ENCODE measurements around the gene KRTAP4-6.
"Not testable (repeated sequence)": the region's sequence is repeated elsewhere in the genome, so short reads cannot be mapped to it uniquely, and the experiment has no call there.

The KRTAP4-6 gene

GRCh38 chr17:41140360-41141131, at the start of gene KRTAP4-6:
TSS of gene KRTAP4-6 (minus strand) at chr17:41140544. CDS start at chr17:41140487, 57 bp downstream.
- no peak for DNase-seq (ENCODE audit: low read depth in 2 of 2)

- not testable (repeated sequence) for DNase-seq (ENCODE audit: low read depth in 2 of 2)
These were observed 49.5 kb upstream of the KRTAP4-6 start, which contains the start of gene KRTAP9-1 for GRCh38 chr17:41189837-41190318. TSS of gene KRTAP9-1 (plus strand) at chr17:41189887. CDS start at chr17:41189887, 0 bp downstream.

- no peak for DNase-seq (ENCODE audit: low read depth in 2 of 2)
These were observed 46.5 kb upstream of the KRTAP4-6 start for GRCh38 chr17:41186872-41187271.

GRCh38 chr17:41185001-41185400, 44.7 kb upstream of the KRTAP4-6 start:
- DNase-seq (ENCODE audit: low read depth in 2 of 2) = no peak

- no peak for DNase-seq (ENCODE audit: low read depth in 2 of 2)
These were observed 44.2 kb upstream of the KRTAP4-6 start, which contains the start of gene KRTAP4-1 for GRCh38 chr17:41184480-41184961. TSS of gene KRTAP4-1 (minus strand) at chr17:41184911. CDS start at chr17:41184854, 57 bp downstream.

- no peak for DNase-seq (ENCODE audit: low read depth in 2 of 2)
These were observed 38.7 kb upstream of the KRTAP4-6 start for GRCh38 chr17:41178843-41179616.

- DNase-seq (ENCODE audit: low read depth in 2 of 2) = no peak
These were observed 38.0 kb upstream of the KRTAP4-6 start for GRCh38 chr17:41178341-41178740.

- DNase-seq (ENCODE audit: low read depth in 2 of 2) = no peak
These were observed 37.5 kb upstream of the KRTAP4-6 start, which contains the start of gene KRTAP4-2 for GRCh38 chr17:41177727-41178271. TSS of gene KRTAP4-2 (minus strand) at chr17:41178221. CDS start at chr17:41178164, 57 bp downstream.

- no peak for DNase-seq (ENCODE audit: low read depth in 2 of 2)
These were observed 36.5 kb upstream of the KRTAP4-6 start for GRCh38 chr17:41176744-41177387.

GRCh38 chr17:41171886-41172285, 31.5 kb upstream of the KRTAP4-6 start:
- no peak for DNase-seq (ENCODE audit: low read depth in 2 of 2)

- DNase-seq (ENCODE audit: low read depth in 2 of 2) = no peak
These were observed 27.8 kb upstream of the KRTAP4-6 start, which contains the start of gene KRTAP4-3 for GRCh38 chr17:41168121-41168520. TSS of gene KRTAP4-3 (minus strand) at chr17:41168221. CDS start at chr17:41168172, 49 bp downstream.

- no peak for DNase-seq (ENCODE audit: low read depth in 2 of 2)
These were observed 27.2 kb upstream of the KRTAP4-6 start for GRCh38 chr17:41167561-41167960.

GRCh38 chr17:41163828-41164227, 23.5 kb upstream of the KRTAP4-6 start:
- no peak for DNase-seq (ENCODE audit: low read depth in 2 of 2)

GRCh38 chr17:41160648-41161047, 20.3 kb upstream of the KRTAP4-6 start, which contains the start of gene KRTAP4-4:
TSS of gene KRTAP4-4 (minus strand) at chr17:41160748. CDS start at chr17:41160691, 57 bp downstream.
- no peak for DNase-seq (ENCODE audit: low read depth in 2 of 2)

GRCh38 chr17:41160190-41160589, 19.8 kb upstream of the KRTAP4-6 start:
- not testable (repeated sequence) for DNase-seq (ENCODE audit: low read depth in 2 of 2)

- DNase-seq (ENCODE audit: low read depth in 2 of 2) = no peak
These were observed 13.5 kb upstream of the KRTAP4-6 start for GRCh38 chr17:41153856-41154255.

- no peak for DNase-seq (ENCODE audit: low read depth in 2 of 2)
These were observed 11.2 kb upstream of the KRTAP4-6 start for GRCh38 chr17:41151525-41151924.

- DNase-seq (ENCODE audit: low read depth in 2 of 2) = no peak
These were observed 9.7 kb upstream of the KRTAP4-6 start for GRCh38 chr17:41150026-41150425.

GRCh38 chr17:41149652-41149985, 9.3 kb upstream of the KRTAP4-6 start, which contains the start of gene KRTAP4-5:
TSS of gene KRTAP4-5 (minus strand) at chr17:41149825. CDS start at chr17:41149767, 58 bp downstream.
- no peak for DNase-seq (ENCODE audit: low read depth in 2 of 2)

- not testable (repeated sequence) for DNase-seq (ENCODE audit: low read depth in 2 of 2)
These were observed 8.8 kb upstream of the KRTAP4-6 start for GRCh38 chr17:41148971-41149651.

Measured in stimulated activated CD4-positive, alpha-beta T cell treated with anti-CD3 and anti-CD28 coated beads, Interleukin-1b, Interleukin-23, amount 100 ng/mL, for 4 hours (primary cell).